ENCODE results near the gene TRIP11. TPM values are rescaled to one million over a fixed set of nuclear protein-coding genes. Genes with fewer than 3 reads are reported as not detected.

Gene TRIP11
- total and polyA plus RNA-seq, 2 experiments from 2014 or later: 24.9 to 52.2 TPM

GRCh38 chr14:91983588-91983987 lies 56.3 kb downstream of the TRIP11 start (continued):
- no peak for TF ChIP-seq REST (IDR thresholded peaks at IDR 0.05; ENCODE audit: unreplicated experiment)
- TF ChIP-seq POLR2AphosphoS5 (IDR thresholded peaks at IDR 0.05; ENCODE audit: low read depth): no peak
- no peak for TF ChIP-seq ZNF462 (CRISPR knock-in tag; IDR thresholded peaks at IDR 0.05)
- TF ChIP-seq CREB1 (CRISPR knock-in tag; IDR thresholded peaks at IDR 0.05; ENCODE audit: low read depth): no peak

GRCh38 chr14:91980157-91980556 lies 59.7 kb downstream of the TRIP11 start:
- no peak overlapping the region for H3K4me3 ChIP-seq
- no peak for DNase-seq (ENCODE audit: low spot score)
- H2AFZ ChIP-seq: no peak overlapping the region
- H3K36me3 Mint-ChIP-seq (ENCODE audit: low read depth): peaks cover 12% of the 10 kb centered on the region; the same call in 2 of the 3 replicates
- no peaks in the 10 kb centered on the region for H3F3A ChIP-seq (replicated peaks; ENCODE audit: low read depth)
- no peaks in the 10 kb centered on the region for H4K20me1 ChIP-seq (replicated peaks; ENCODE audit: insufficient read depth)
- no peaks in the 10 kb centered on the region for H3K9me3 Mint-ChIP-seq
- no peaks in the 10 kb centered on the region for H3K27me3 Mint-ChIP-seq (ENCODE audit: insufficient read depth, low read depth, poor library complexity)
- no peaks in the 10 kb centered on the region for H3K36me3 ChIP-seq (ENCODE audit: insufficient read depth)
- no peaks in the 10 kb centered on the region for H3K27me3 ChIP-seq (ENCODE audit: insufficient read depth)
- H3K9me2 ChIP-seq (ENCODE audit: insufficient read depth): no peaks in the 10 kb centered on the region
- no peak overlapping the region for H3K27ac ChIP-seq (ENCODE audit: low read depth)
- no peak overlapping the region for H3K4me3 Mint-ChIP-seq
- no peaks in the 10 kb centered on the region for H3K4me1 Mint-ChIP-seq
- no peaks in the 10 kb centered on the region for H3K79me2 ChIP-seq (replicated peaks; ENCODE audit: insufficient read depth)
- H3K4me2 ChIP-seq: no peak overlapping the region
- H3K4me1 ChIP-seq (ENCODE audit: insufficient read depth): no peaks in the 10 kb centered on the region
- no peak overlapping the region for H3K27ac Mint-ChIP-seq
- ATAC-seq: no peak
- TF ChIP-seq POLR2AphosphoS5 (IDR thresholded peaks at IDR 0.05; ENCODE audit: low read depth) (no peak), ZNF462 (CRISPR knock-in tag; IDR thresholded peaks at IDR 0.05) (no peak), ZNF114 (CRISPR knock-in tag; IDR thresholded peaks at IDR 0.05) (no peak), JUNB (IDR thresholded peaks at IDR 0.05; ENCODE audit: unreplicated experiment) (no peak)

Measured in GM23338 (cell line).